Heart left ventricle (tissue), 16 donors: Measurements from ENCODE around the gene IL23R. TPM values are rescaled to one million over a fixed set of nuclear protein-coding genes. Genes with fewer than 3 reads are reported as not detected.

ENCODE experiments used
- ATAC-seq, 4 donors: fragments of 200-7000 bp; cut with Tn5 transposase; one replicate each; pipeline ENCODE4 v1.9.1; 2020 to 2022; ENCODE audit warnings: moderate library complexity in 4 of 4, mild to moderate bottlenecking in 3 of 4, moderate number of reproducible peaks in 1 of 4
- DNase-seq, 5 donors: peaks; one replicate each; pipeline ENCODE4 v3.0.0-alpha.2; 2020
- H3K27ac ChIP-seq, 12 donors: fragments of 200-600 bp; sonication (generic) in 4 of 12; one replicate each; pipeline versions ENCODE4 v1.5.0 to v1.8.0; 2016 to 2022; ENCODE audit warnings: mild to moderate bottlenecking in 2 of 12
- H3K27me3 ChIP-seq, 9 donors: fragments of 200-600 bp; sonication (generic) in 2 of 9; one replicate each; pipeline versions ENCODE4 v1.5.1 to v1.8.0; 2016 to 2022; ENCODE audit warnings: mild to moderate bottlenecking in 3 of 9
- H3K36me3 ChIP-seq, 9 donors: fragments of 200-600 bp; sonication (generic) in 2 of 9; one replicate each; pipeline versions ENCODE4 v1.5.0 to v1.8.0; 2018 to 2022; ENCODE audit warnings: mild to moderate bottlenecking in 2 of 9
- H3K4me1 ChIP-seq, 12 donors: fragments of 200-600 bp; sonication (generic) in 4 of 12; one replicate each; pipeline versions ENCODE4 v1.5.0 to v1.8.0; 2016 to 2022; ENCODE audit warnings: mild to moderate bottlenecking in 3 of 12
- H3K4me3 ChIP-seq, 12 donors: fragments of 200-600 bp; sonication (generic) in 4 of 12; one replicate each; pipeline versions ENCODE4 v1.5.0 to v1.8.0; 2017 to 2022; ENCODE audit warnings: mild to moderate bottlenecking in 9 of 12, moderate library complexity in 4 of 12
- H3K9me3 ChIP-seq, 12 donors: fragments of 200-600 bp; sonication (generic) in 4 of 12; one replicate each; pipeline versions ENCODE4 v1.5.0 to v1.8.0; 2016 to 2022; ENCODE audit warnings: mild to moderate bottlenecking in 1 of 12
- POLR2A ChIP-seq, 2 donors: fragments of 450-650 bp; IDR thresholded peaks; one replicate each; pipeline ENCODE4 v1.6.1; 2017; ENCODE audit warnings: antibody characterized with exemption in 2 of 2, mild to moderate bottlenecking in 2 of 2, moderate library complexity in 2 of 2
- WGBS, 4 donors: extraction: QIAGEN DNeasy Blood & Tissue Kit in 2 of 4; methylation state at CpG; one replicate each; pipeline versions ENCODE4 v1.1.5 to v1.1.7; 2013 to 2018; 5-methylcytosine and 5-hydroxymethylcytosine counted together
- intact Hi-C, 10 donors: fragments of 100-400 bp; cut with DNase I; formaldehyde crosslinking; loops; one replicate each; pipeline versions ENCODE4 v1.11.1 to v1.14.2; 2022
- polyA plus RNA-seq, 2 donors: library from polyadenylated mRNA; stranded (reverse); fragments of 200-250 nt; gene quantifications; one replicate each; pipeline ENCODE4 v1.2.3, GENCODE V29; 2013
- total RNA-seq, 9 donors: library from RNA; depleted of rRNA in 2 of 9; stranded (reverse); fragments of >200 nt in 2 of 9; fragmentation: NEBNext Ultra II Directional in 3 of 9; extraction: Animal tissue kit (Norgen Biotek cat#: 25700) in 3 of 9; gene quantifications; one replicate each; pipeline versions ENCODE4 v1.1.0 to v1.2.4, GENCODE V29; 2016 to 2023
- TF ChIP-seq, protein P1 (sequence below), 12 donors: fragments of 200-600 bp; sonication (generic) in 4 of 12; IDR thresholded peaks; one replicate each; pipeline versions ENCODE4 v1.5.0 to v1.8.0; 2018 to 2022; ENCODE audit warnings: antibody characterized with exemption in 12 of 12, mild to moderate bottlenecking in 5 of 12
- donor health status: ischemic (EF 13 %, LVEDD 7.1; RV severe dilation, severe dysfunction).
- donor health status: healthy with polysubstance abuse.
- donor health status: DM: no; HTN: yes; CAD: no.
- donor health status: DM: no; HTN: no; CAD: no.
- donor health status: ischemic (EF 25% LVEDD 6.9; RV normal size, moderate dysfunction).
- donor health status: ischemic (EF 25% LVEDD 5.7; RV mildly dilated, moderate dysfunction).
- donor health status: healthy.
- donor health status: DM: yes; HTN: yes; CAD: no.
- donor health status: ischemic (EF 35%, LVEDD 5.7; RV mildly dilated, moderate dysfunction).
- donor health status: nonischemic (EF 11% LVEDD 7.7; RV severe dilation, severe dysfunction).
- donor health status: DM: yes; HTN: yes; CAD: no.
- donor health status: PGD.
- donor health status: ischemic (EF 29% LVEDD 5.4; RV normal size, mild dysfunction).
- donor health status: nonischemic (EF 23%, LVEDD 6.1; RV moderate dilation, normal function).

IL23R gene
- total and polyA plus RNA-seq, 11 donors = not detected

DNA sequence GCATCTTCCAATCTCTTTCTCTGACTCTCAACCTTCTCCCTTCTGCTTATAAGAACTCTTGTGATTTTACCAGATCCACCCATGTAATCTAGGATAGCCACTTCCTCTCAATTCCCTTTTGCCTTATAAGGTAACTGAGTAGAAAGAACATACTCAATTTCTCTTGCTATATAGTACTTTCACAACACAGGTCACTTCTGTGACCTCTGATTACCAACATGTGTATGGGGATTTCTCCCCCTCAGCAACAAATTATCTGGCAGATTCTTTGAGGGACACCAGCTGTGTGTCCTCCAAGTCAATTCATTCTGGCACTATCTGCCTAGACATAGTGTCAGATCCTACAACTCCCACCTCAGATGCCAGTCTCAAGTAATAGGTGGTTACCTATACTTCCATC is 62.5 kb downstream of the IL23R start:
- H3K27me3 ChIP-seq = peaks cover 0 to 5% (median 0%) of the 10 kb centered on the region in 9 donors

DNA sequence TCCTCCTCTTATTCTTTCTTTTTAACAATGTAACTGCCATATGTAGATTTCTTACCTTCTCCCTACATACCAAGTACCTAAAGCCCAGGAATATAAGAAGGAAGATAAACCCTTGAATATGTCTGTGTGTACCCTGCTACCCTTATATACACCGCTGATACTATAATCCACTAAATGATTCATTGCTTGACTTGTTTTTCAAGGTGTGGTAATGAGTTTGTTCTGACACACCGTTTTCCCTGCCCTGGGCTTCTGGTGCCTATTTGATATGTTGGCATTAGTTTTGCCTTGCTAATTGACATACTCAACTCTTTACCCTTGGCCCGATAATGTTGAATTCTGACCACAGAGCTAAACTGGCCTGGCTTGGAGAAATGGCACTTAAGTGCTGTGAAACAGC is 64.3 kb downstream of the IL23R start:
- WGBS, 4 donors = 61 to 89% (median 71%) methylated on average over 3 of the region's 3 CpGs
- DNase-seq (no peak), ATAC-seq (no peak)
- Histone ChIP-seq H3K36me3 (no peaks in the 10 kb centered on the region), H3K9me3 (peaks cover 0 to 6% (median 0%) of the 10 kb centered on the region in 12 donors), H3K27ac (no peak overlapping the region), H3K27me3 (peaks cover 0 to under 1% (median 0%) of the 10 kb centered on the region in 9 donors), H3K4me1 (no peaks in the 10 kb centered on the region), H3K4me3 (no peak overlapping the region)
- intact Hi-C loops = loop anchor here in 8 of 10 donors (5.0 to 10.0 kb wide), 3 partner anchors 114 to 272 kb away; no protein-coding TSS in a partner anchor
- TF ChIP-seq, protein P1, sequence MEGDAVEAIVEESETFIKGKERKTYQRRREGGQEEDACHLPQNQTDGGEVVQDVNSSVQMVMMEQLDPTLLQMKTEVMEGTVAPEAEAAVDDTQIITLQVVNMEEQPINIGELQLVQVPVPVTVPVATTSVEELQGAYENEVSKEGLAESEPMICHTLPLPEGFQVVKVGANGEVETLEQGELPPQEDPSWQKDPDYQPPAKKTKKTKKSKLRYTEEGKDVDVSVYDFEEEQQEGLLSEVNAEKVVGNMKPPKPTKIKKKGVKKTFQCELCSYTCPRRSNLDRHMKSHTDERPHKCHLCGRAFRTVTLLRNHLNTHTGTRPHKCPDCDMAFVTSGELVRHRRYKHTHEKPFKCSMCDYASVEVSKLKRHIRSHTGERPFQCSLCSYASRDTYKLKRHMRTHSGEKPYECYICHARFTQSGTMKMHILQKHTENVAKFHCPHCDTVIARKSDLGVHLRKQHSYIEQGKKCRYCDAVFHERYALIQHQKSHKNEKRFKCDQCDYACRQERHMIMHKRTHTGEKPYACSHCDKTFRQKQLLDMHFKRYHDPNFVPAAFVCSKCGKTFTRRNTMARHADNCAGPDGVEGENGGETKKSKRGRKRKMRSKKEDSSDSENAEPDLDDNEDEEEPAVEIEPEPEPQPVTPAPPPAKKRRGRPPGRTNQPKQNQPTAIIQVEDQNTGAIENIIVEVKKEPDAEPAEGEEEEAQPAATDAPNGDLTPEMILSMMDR (IDR thresholded peaks at IDR 0.05) = no peak
- TF ChIP-seq POLR2A (IDR thresholded peaks at IDR 0.05) = no peak

More for the DNA sequence above, 62.5 kb downstream of the IL23R start:
- Histone ChIP-seq H3K9me3 (peaks cover 0 to 6% (median 0%) of the 10 kb centered on the region in 12 donors), H3K4me3 (no peak overlapping the region), H3K4me1 (no peaks in the 10 kb centered on the region), H3K27ac (no peak overlapping the region), H3K36me3 (no peaks in the 10 kb centered on the region)
- intact Hi-C loops = no loop called here
- no peak for ATAC-seq
- TF ChIP-seq, protein P1 (IDR thresholded peaks at IDR 0.05) = no peak
- no peak for TF ChIP-seq POLR2A (IDR thresholded peaks at IDR 0.05)
- no peak for DNase-seq

DNA sequence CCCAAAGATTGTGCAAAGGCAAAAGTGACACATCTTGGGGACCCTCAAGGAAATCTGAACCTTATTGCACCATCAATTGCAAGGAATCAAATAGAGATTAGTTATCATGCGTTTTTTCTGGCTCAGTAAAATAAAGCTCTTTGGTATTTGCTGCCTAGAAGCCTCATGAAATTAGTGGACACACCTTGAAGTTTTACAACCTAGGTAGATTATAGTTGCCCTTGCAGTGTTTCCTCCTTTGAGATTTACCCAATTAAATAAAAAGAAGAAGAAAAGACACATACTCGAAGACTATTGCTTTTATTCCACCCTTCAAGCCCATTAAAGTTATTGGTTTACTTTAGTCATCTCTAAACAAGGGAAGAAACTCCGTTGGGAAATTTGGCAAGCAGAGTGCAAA is 70.0 kb downstream of the IL23R start:
- TF ChIP-seq, protein P1 (IDR thresholded peaks at IDR 0.05) = no peak
- TF ChIP-seq POLR2A (IDR thresholded peaks at IDR 0.05) = no peak
- Histone ChIP-seq H3K27me3 (no peaks in the 10 kb centered on the region), H3K4me3 (no peak overlapping the region), H3K27ac (no peak overlapping the region), H3K9me3 (no peaks in the 10 kb centered on the region), H3K4me1 (no peaks in the 10 kb centered on the region), H3K36me3 (no peaks in the 10 kb centered on the region)
- 49 to 66% (median 53%) methylated on average over 3 of the region's 3 CpGs for WGBS, 4 donors
- DNase-seq (no peak), ATAC-seq (no peak)
- intact Hi-C loops = loop anchor here in 4 of 10 donors (5.0 to 10.0 kb wide), 3 partner anchors 109 to 266 kb away; no protein-coding TSS in a partner anchor

DNA sequence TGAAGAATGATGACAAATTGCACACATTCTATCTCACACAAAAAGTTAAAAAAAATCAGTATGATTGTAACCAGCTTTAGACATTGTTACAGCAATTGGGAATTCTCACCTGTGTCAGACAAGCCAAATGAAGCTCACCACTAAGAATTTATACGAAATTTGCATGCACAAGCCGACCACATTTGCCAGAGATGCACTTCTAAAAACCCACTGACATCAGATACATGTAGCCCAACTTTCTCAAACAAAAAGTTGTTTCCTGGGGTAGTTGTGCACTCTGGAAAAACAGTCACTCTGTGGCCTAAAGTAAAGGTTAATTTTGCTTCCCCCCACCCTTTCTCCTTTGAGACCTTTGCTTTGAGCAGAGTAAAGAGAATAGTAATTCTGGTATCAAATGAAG is 73.5 kb downstream of the IL23R start:
- ATAC-seq (no peak), DNase-seq (no peak)
- Histone ChIP-seq H3K4me1 (no peaks in the 10 kb centered on the region), H3K27me3 (no peaks in the 10 kb centered on the region), H3K36me3 (no peaks in the 10 kb centered on the region), H3K9me3 (no peaks in the 10 kb centered on the region), H3K27ac (no peak overlapping the region), H3K4me3 (no peak overlapping the region)
- intact Hi-C loops = loop anchor here in 4 of 10 donors (5.0 to 10.0 kb wide), 3 partner anchors 105 to 263 kb away; no protein-coding TSS in a partner anchor
- 43 to 82% (median 46%) methylated on average over 2 of the region's 2 CpGs for WGBS, 4 donors
- TF ChIP-seq, protein P1 (IDR thresholded peaks at IDR 0.05) = no peak
- no peak for TF ChIP-seq POLR2A (IDR thresholded peaks at IDR 0.05)
